HCT116 (cell line): ENCODE measurements around the gene OXT. TPM values are rescaled to one million over a fixed set of nuclear protein-coding genes. Genes with fewer than 3 reads are reported as not detected.

ENCODE experiments used
- ATAC-seq: fragments of 200-7000 bp; cut with Tn5 transposase; 2 replicates; pipeline ENCODE4 v1.9.1; 2020; ENCODE audit warnings: mild to moderate bottlenecking, moderate library complexity
- BruUV-seq: library from RNA; stranded (reverse); fragments of 400-500 nt; replicated peaks from 2 replicates; lab custom pipeline; 2021; lab: Mats Ljungman, UMichigan
- CTCF ChIA-PET: fragments of 300-600 bp; sonication (Branson Sonifier 250); formaldehyde crosslinking; loops from one replicate; lab custom pipeline; 2021; ENCODE audit warnings: antibody characterized with exemption; lab: Charles Lee
- POLR2A ChIA-PET: fragments of 300-600, 350-600 bp; sonication (Branson Sonifier 250); formaldehyde crosslinking; loops from one replicate; lab custom pipeline; 2021; ENCODE audit warnings: antibody characterized with exemption; lab: Charles Lee
- RAD21 ChIA-PET, 2 experiments: fragments of 300-600 bp; sonication (Branson Sonifier 250); formaldehyde crosslinking; loops; one replicate each; lab custom pipeline; 2023; ENCODE audit warnings: low total read pairs in 2 of 2; ENCODE audit not compliant: uncharacterized antibody in 2 of 2, unreplicated experiment in 2 of 2, low non-redundant PET in 1 of 2; lab: Charles Lee
- DNase-seq: peaks from one replicate; pipeline ENCODE4 v3.0.0-alpha.2; 2010; ENCODE audit warnings: low read depth, low spot score
- H2AFZ ChIP-seq: fragments of 200-600 bp; shearing (Covaris generic), sonication (generic); 2 replicates; pipeline ENCODE4 v1.6.1; 2017; ENCODE audit warnings: low read depth, mixed run types, mixed read lengths, antibody characterized with exemption, low read length; ENCODE audit not compliant: poor library complexity, severe bottlenecking
- H3K27ac ChIP-seq: 2 replicates; pipeline ENCODE4 v1.5.1; 2012; ENCODE audit warnings: low read depth, low read length
- H3K27me3 ChIP-seq: fragments of 200-600 bp; sonication (generic); 2 replicates; pipeline ENCODE4 v1.6.1; 2016; ENCODE audit warnings: mixed run types, low read length, mixed read lengths; ENCODE audit not compliant: insufficient read depth
- H3K36me3 ChIP-seq, 2 experiments: fragments of 200-500 bp in 1 of 2; fragments of 200-600 bp in 1 of 2; sonication (Bioruptor generic) in 1 of 2; sonication (generic) in 1 of 2; 2 replicates each; pipeline versions ENCODE4 v1.5.1 to v1.6.1; 2014 to 2016; ENCODE audit warnings: low read length in 2 of 2, inconsistent platforms in 1 of 2, mixed read lengths in 1 of 2, mixed run types in 1 of 2; ENCODE audit not compliant: insufficient read depth in 2 of 2, control insufficient read depth in 1 of 2
- H3K4me1 ChIP-seq, 2 experiments: fragments of 200-600 bp in 1 of 2; sonication (generic) in 1 of 2; 2 replicates each; pipeline versions ENCODE4 v1.5.1 to v1.6.1; 2012 to 2017; ENCODE audit warnings: low read length in 2 of 2, inconsistent platforms in 1 of 2, mild to moderate bottlenecking in 1 of 2, mixed read lengths in 1 of 2, mixed run types in 1 of 2, moderate library complexity in 1 of 2; ENCODE audit not compliant: insufficient read depth in 2 of 2, control insufficient read depth in 1 of 2
- H3K4me2 ChIP-seq: fragments of 200-600 bp; sonication (generic); 2 replicates; pipeline ENCODE4 v1.6.1; 2017; ENCODE audit warnings: mixed run types, low read length, mixed read lengths
- H3K4me3 ChIP-seq, 2 experiments: fragments of 200-600 bp in 1 of 2; sonication (generic) in 1 of 2; replicated peaks in 1 of 2; 2 replicates each; pipeline ENCODE4 v1.5.1; 2011 to 2016; ENCODE audit warnings: low read length in 2 of 2, control low read depth in 1 of 2, low read depth in 1 of 2, mild to moderate bottlenecking in 1 of 2, mixed read lengths in 1 of 2, mixed run types in 1 of 2
- H3K79me2 ChIP-seq: fragments of 200-600 bp; sonication (generic); 2 replicates; pipeline ENCODE4 v1.6.1; 2017; ENCODE audit warnings: mild to moderate bottlenecking, mixed run types, low read length, moderate library complexity, mixed read lengths; ENCODE audit not compliant: insufficient read depth
- H3K9ac ChIP-seq: fragments of 200-600 bp; sonication (generic); 2 replicates; pipeline ENCODE4 v1.6.1; 2016; ENCODE audit warnings: low read length, mixed read lengths
- H3K9me2 ChIP-seq: fragments of 200-600 bp; sonication (generic), shearing (Covaris generic); 2 replicates; pipeline ENCODE4 v1.6.1; 2017; ENCODE audit warnings: mixed run types, mild to moderate bottlenecking, moderate library complexity; ENCODE audit not compliant: insufficient read depth
- H3K9me3 ChIP-seq, 2 experiments: fragments of 200-500 bp in 1 of 2; fragments of 200-600 bp in 1 of 2; sonication (Bioruptor generic) in 1 of 2; sonication (generic) in 1 of 2; 2 replicates each; pipeline ENCODE4 v1.6.1; 2014 to 2017; ENCODE audit warnings: low read length in 2 of 2, mixed read lengths in 2 of 2, inconsistent platforms in 1 of 2, low read depth in 1 of 2, mild to moderate bottlenecking in 1 of 2, mixed run types in 1 of 2, moderate library complexity in 1 of 2; ENCODE audit not compliant: control insufficient read depth in 1 of 2, insufficient read depth in 1 of 2
- H4K20me1 ChIP-seq: fragments of 200-600 bp; sonication (generic), shearing (Covaris generic); 2 replicates; pipeline ENCODE4 v1.6.1; 2017; ENCODE audit warnings: mixed run types, mild to moderate bottlenecking, moderate library complexity; ENCODE audit not compliant: insufficient read depth
- CBX3 ChIP-seq: IDR thresholded peaks from 2 replicates; pipeline ENCODE4 v1.6.1; 2012; ENCODE audit warnings: low read depth
- CEBPB ChIP-seq: IDR thresholded peaks from 2 replicates; pipeline ENCODE4 v1.6.1; 2012; ENCODE audit warnings: low read depth
- CTCF ChIP-seq, 3 experiments: fragments of 200-600 bp in 1 of 3; sonication (generic) in 1 of 3; IDR thresholded peaks in 2 of 3; conservative IDR thresholded peaks in 1 of 3; 2 replicates each; pipeline ENCODE4 v1.5.1; 2012 to 2017; ENCODE audit warnings: low read depth in 2 of 3, low read length in 2 of 3, antibody characterized with exemption in 1 of 3, borderline replicate concordance in 1 of 3, control low read depth in 1 of 3, mild to moderate bottlenecking in 1 of 3, mixed read lengths in 1 of 3, mixed run types in 1 of 3, moderate library complexity in 1 of 3; ENCODE audit not compliant: insufficient read depth in 1 of 3
- EGR1 ChIP-seq: IDR thresholded peaks from 2 replicates; pipeline ENCODE4 v1.6.1; 2012; ENCODE audit warnings: low read depth
- ELF1 ChIP-seq: IDR thresholded peaks from 2 replicates; pipeline ENCODE4 v1.6.1; 2012; ENCODE audit warnings: low read depth, borderline replicate concordance
- EZH2phosphoT487 ChIP-seq: fragments of 200-600 bp; IDR thresholded peaks from 2 replicates; pipeline ENCODE4 v1.6.1; 2018; ENCODE audit warnings: antibody characterized with exemption, borderline replicate concordance
- FOSL1 ChIP-seq: IDR thresholded peaks from 2 replicates; pipeline ENCODE4 v1.6.1; 2012; ENCODE audit warnings: low read depth
- JUND ChIP-seq: IDR thresholded peaks from 2 replicates; pipeline ENCODE4 v1.6.1; 2012
- MAX ChIP-seq: IDR thresholded peaks from 2 replicates; pipeline ENCODE4 v1.6.1; 2012
- POLR2A ChIP-seq: IDR thresholded peaks from 2 replicates; pipeline ENCODE4 v1.7.0; 2011; ENCODE audit warnings: borderline replicate concordance; ENCODE audit not compliant: insufficient read depth, insufficient read length; ENCODE audit errors: extremely low read depth
- POLR2AphosphoS5 ChIP-seq: IDR thresholded peaks from 2 replicates; pipeline ENCODE4 v1.6.1; 2011; ENCODE audit warnings: mild to moderate bottlenecking, low read depth, low read length, moderate library complexity
- RAD21 ChIP-seq: IDR thresholded peaks from 2 replicates; pipeline ENCODE4 v1.6.1; 2012; ENCODE audit warnings: low read depth, mild to moderate bottlenecking
- REST ChIP-seq: IDR thresholded peaks from 2 replicates; pipeline ENCODE4 v1.6.1; 2012; ENCODE audit warnings: low read depth
- SIN3A ChIP-seq: IDR thresholded peaks from 2 replicates; pipeline ENCODE4 v1.6.1; 2012; ENCODE audit warnings: low read depth
- SRF ChIP-seq: IDR thresholded peaks from 2 replicates; pipeline ENCODE4 v1.6.1; 2012; ENCODE audit warnings: low read depth
- TCF7L2 ChIP-seq: IDR thresholded peaks from 2 replicates; pipeline ENCODE4 v1.7.0; 2011; ENCODE audit warnings: borderline replicate concordance, inconsistent platforms; ENCODE audit not compliant: insufficient read depth, insufficient read length; ENCODE audit errors: extremely low read depth
- YY1 ChIP-seq: IDR thresholded peaks from 2 replicates; pipeline ENCODE4 v1.6.1; 2011; ENCODE audit warnings: low read length, low read depth, moderate library complexity, mild to moderate bottlenecking; ENCODE audit not compliant: insufficient replicate concordance; ENCODE audit errors: extremely low read depth
- ZFX ChIP-seq: fragments of 450-650 bp; IDR thresholded peaks from 2 replicates; pipeline ENCODE4 v1.6.1; 2017
- ZNF274 ChIP-seq: fragments of 200-500 bp; sonication (Bioruptor generic); IDR thresholded peaks from 2 replicates; pipeline ENCODE4 v1.6.1; 2014; ENCODE audit warnings: mild to moderate bottlenecking, low read depth, low read length, inconsistent platforms
- intact Hi-C: fragments of 100-400 bp; cut with micrococcal nuclease; formaldehyde crosslinking; loops from 2 replicates; pipeline ENCODE4 v1.10.0; 2022
- total RNA-seq: library from RNA; stranded (reverse); gene quantifications from one replicate; pipeline ENCODE4 v1.2.1, GENCODE V29; 2021; ENCODE audit not compliant: unreplicated experiment
- TF ChIP-seq, protein P1 (sequence below): IDR thresholded peaks from 2 replicates; pipeline ENCODE4 v1.6.1; 2011; ENCODE audit warnings: mild to moderate bottlenecking, low read length, moderate library complexity; ENCODE audit not compliant: insufficient replicate concordance; ENCODE audit errors: extremely low read depth

Gene OXT
- total RNA-seq, 1 experiment from 2014 or later, result not detected

GRCh38 chr20:3021777-3022176 lies 49.6 kb upstream of the OXT start:
- Histone ChIP-seq H3K27me3 (no peaks in the 10 kb centered on the region), H3K9me2 (no peaks in the 10 kb centered on the region), H2AFZ (no peak overlapping the region)
- TF ChIP-seq YY1 (no peak), MAX (no peak), SIN3A (no peak), ZFX (no peak), CEBPB (no peak), TCF7L2 (no peak), ELF1 (no peak), ZNF274 (no peak), POLR2A (no peak), SRF (no peak), EZH2phosphoT487 (no peak), POLR2AphosphoS5 (no peak), FOSL1 (no peak), CBX3 (no peak), REST (no peak), JUND (no peak), RAD21 (no peak), EGR1 (no peak), CTCF (IDR thresholded peaks at IDR 0.05 in 2 of 3, conservative IDR thresholded peaks at IDR 0.05 in 1 of 3; ENCODE audit: borderline replicate concordance in 1 of 3, insufficient read depth in 1 of 3, low read depth in 2 of 3, low read length in 2 of 3) (no peak)
- TF ChIP-seq, protein P1, sequence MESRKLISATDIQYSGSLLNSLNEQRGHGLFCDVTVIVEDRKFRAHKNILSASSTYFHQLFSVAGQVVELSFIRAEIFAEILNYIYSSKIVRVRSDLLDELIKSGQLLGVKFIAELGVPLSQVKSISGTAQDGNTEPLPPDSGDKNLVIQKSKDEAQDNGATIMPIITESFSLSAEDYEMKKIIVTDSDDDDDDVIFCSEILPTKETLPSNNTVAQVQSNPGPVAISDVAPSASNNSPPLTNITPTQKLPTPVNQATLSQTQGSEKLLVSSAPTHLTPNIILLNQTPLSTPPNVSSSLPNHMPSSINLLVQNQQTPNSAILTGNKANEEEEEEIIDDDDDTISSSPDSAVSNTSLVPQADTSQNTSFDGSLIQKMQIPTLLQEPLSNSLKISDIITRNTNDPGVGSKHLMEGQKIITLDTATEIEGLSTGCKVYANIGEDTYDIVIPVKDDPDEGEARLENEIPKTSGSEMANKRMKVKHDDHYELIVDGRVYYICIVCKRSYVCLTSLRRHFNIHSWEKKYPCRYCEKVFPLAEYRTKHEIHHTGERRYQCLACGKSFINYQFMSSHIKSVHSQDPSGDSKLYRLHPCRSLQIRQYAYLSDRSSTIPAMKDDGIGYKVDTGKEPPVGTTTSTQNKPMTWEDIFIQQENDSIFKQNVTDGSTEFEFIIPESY, result no peak
- TF ChIP-seq, all 23 proteins: peak for 0
- ATAC-seq (no peak), DNase-seq (no peak)
- ChIA-PET POLR2A (no interaction called here), CTCF (no interaction called here), RAD21 (no interaction called here)
- Histone ChIP-seq H3K9me3 (no peaks in the 10 kb centered on the region), H3K9ac (no peak overlapping the region), H3K4me2 (no peak overlapping the region), H4K20me1 (no peaks in the 10 kb centered on the region), H3K4me1 (no peaks in the 10 kb centered on the region), H3K4me3 (no peak overlapping the region), H3K79me2 (no peaks in the 10 kb centered on the region), H3K27ac (no peak overlapping the region), H3K36me3 (peaks cover 6 to 15% of the 10 kb centered on the region in 2 experiments; a peak in 3 of 4 replicates)
- intact Hi-C loops, result no loop called here
- no TSS peak for BruUV-seq
